ENCODE results near the gene SYTL3.
"Not testable (repeated sequence)": the region's sequence is repeated elsewhere in the genome, so short reads cannot be mapped to it uniquely, and the experiment has no call there.

Gene SYTL3

DNA sequence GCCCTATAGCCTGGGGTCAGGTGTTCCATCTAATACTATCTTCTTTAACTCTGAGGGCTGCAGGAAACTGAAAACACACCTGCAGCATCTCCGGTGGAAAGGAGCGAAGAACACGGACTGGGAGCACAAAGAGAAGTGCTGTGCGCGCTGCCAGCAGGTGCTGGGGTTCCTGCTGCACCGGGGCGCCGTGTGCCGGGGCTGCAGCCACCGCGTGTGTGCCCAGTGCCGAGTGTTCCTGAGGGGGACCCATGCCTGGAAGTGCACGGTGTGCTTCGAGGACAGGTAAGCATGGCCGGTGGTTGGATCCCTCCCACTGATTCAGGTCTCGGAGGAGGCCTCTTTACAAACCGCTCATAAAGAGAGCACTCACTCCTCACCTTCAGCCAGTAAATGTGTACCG is 15.5 kb downstream of the SYTL3 start:
- no peak for DNase-seq

DNA sequence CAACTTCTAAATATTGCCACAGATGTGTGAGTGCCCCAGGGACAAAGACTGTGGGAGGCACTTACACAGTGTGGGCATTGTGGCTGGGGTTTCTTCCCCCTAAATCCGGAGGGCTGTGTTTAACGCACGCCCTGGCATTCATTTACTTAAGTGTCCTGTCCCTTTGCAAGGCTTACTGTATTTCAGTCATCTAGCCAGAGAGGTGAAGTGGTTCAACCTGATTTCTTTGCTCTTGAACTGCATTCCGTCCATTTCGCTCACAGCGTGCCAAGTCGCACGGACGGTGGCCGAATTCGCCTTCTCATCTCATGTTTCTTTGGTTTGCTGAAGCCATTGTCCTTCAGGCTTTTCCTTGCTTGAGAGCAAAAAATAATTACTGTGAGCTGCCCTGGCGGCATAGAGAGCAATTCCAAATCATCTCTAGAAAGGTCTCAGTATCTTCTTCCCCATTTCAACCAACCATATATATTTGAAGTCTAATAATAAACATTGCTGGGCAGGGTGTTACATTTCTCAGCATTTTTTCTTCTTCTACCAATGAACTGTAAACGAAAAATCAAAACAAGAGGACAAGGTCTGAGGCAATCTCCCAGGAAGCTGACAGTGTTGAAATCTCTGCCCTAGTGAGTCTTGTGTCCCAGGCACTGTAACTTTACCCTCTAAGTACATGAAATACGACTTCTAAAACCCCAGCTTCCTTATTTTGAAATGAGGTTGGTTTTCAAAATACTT is 16.9 kb downstream of the SYTL3 start:
- DNase-seq, result no peak

DNA sequence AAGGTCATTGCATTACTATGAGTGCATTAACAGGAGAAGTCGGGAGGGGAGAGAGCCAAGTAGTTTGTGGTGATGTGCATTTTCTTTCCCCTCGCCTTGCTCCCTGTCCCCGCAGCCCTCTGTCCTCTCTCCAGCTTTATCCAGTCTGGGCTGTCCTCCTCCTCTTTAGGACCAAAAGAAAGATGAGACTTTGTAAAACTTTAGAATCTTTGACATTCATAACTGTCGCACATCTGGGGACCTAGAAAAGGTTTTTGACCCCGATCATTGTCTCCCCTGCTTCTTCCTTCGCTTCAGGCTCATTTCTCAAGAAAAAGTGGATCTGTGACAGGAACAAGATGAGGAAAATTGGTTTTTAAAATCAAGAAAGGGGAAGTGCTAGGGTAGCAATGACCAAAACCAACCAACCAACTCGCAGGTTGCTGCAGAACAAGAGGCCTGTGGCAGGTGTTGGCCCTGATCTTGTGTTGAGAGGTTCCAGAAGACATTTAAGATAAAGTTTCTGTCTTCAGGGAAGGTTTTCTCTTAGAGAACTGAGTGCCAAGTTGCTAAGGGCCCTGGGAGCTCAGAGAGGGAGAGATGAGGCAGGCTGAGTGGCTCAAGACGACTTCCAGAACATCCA is 17.6 kb downstream of the SYTL3 start:
- no peak for DNase-seq

DNA sequence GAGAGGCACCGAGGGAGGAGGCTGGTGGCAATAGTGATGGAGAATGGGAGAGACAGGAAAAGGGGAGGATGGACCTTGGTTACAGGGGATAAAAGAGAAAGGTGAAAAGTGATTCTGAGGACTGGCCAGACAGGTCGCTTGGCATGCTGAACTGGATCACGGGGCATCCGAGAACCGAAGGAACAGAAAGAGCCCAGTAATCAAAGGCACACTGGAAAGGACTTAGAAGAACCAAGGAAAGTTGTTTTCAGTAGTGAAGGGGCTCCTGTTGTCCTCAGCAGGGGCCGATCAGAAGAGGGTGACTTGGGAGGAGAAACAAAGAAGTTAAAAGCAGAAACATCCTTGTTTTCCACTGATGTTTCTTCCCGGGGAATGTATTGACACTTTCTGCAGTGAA is 18.9 kb downstream of the SYTL3 start:
- DNase-seq, result no peak

GRCh38 chr6:158669145-158670035 is 19.5 kb downstream of the SYTL3 start:
- DNase-seq, result no peak

- not testable (repeated sequence) for DNase-seq
Measured at GRCh38 chr6:158672119-158672518, 22.3 kb downstream of the SYTL3 start.

GRCh38 chr6:158672726-158673125 is 22.9 kb downstream of the SYTL3 start:
- no peak for DNase-seq

DNA sequence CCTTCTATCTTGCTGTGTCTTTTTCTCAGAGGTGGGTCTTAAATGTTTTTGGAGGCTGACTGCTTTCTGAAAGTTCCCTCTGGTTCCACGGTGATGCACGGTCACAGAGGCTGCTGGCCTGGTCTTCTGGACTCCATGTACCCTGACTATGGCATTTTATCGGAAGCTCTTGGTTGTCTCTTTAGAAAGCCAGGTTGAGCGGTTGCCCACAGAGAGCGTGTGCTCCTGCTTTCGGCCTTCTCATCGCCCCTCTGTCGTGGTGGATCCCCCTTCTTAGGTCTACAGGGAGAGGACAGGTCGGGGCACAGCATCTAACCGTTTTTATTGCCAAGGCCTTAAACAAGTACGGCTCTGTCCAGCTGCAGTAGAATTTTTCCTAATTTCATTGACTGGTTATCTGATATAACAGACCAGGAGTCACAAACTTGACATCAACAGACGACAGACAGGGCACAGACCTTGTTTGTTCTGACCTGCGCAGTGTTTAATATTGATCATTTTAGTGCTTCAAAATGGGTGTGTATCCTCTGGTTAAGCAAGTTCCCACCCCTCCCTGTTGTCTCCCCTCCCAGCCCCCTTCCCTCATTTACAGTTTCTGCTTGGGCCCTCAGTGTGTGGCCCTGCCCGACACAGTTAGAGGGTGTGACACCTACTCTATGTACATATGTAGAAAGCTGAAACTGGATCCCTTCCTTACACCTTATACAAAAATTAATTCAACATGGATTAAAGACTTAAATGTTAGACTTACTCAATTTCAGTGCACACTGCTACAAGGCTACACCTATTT is 24.7 kb downstream of the SYTL3 start:
- DNase-seq, result no peak

DNA sequence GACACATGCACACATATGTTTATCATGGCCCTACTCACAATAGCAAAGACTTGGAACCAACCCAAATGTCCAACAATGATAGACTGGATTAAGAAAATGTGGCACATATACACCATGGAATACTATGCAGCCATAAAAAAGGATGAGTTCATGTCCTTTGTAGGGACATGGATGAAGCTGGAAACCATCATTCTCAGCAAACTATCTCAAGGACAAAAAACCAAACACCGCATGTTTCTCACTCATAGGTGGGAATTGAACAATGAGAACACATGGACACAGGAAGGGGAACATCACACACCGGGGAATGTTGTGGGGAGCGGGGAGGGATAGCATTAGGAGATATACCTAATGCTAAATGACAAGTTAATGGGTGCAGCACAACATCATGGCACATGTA is 27.2 kb downstream of the SYTL3 start:
- not testable (repeated sequence) for DNase-seq

GRCh38 chr6:158677906-158678578 is 28.2 kb downstream of the SYTL3 start:
- DNase-seq, result no peak

DNA sequence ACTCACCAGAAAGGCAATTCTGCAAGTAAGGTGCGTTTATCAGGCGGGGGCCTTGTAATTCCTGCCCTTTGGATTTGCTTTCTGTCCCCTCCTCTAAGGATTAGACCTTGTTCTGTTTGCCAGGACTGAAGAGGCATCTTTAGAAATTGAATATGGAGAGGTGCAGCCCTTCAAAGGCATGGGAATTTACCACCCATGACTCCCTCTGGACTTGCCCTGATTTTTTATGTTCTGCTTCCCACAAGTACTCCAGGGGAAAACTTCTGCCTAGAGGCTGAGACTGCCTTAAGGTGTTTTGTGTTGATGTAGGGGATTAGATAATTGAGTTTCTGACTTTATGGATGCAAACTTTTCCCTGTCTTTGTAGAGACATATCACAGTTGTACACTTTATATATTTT is 30.2 kb downstream of the SYTL3 start:
- no peak for DNase-seq

DNA sequence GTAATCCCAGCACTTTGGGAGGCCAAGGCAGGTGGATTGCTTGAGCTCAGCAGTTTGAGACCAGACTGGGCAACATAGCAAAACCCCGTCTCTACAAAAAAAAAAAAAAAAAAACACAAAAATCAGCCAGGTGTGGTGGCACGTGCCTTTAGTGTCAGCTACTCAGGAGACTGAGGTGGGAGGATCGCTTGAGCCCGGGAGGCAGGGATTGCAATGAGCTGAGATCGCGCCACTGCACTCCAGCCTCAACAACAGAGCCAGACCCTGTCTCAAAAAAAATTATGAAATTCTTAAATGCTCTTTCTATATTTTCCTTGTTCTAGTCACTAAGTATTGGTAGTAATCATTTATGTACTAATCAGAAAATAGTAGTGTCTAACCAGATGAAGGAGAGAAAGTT is 30.6 kb downstream of the SYTL3 start:
- DNase-seq, result no peak

DNA sequence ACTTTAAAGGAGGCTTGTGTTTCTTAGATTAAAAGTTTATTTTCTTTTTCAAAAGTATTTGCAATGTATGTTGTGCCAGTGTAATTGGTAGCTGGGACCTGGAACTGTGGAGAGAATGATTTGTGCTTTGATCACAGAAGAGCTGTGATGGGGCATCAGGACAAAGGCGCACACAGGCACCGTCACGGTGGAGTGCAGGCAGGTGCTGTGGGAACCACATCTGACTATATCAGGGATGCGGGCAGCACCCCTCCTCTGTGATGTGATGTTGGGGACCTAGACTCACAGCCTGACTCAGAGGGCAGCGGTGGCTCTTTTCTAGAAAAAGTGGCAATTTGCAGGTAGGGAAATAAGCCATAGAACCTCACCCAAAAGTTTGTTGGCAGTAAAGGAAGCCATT is 34.5 kb downstream of the SYTL3 start:
- no peak for DNase-seq

DNA sequence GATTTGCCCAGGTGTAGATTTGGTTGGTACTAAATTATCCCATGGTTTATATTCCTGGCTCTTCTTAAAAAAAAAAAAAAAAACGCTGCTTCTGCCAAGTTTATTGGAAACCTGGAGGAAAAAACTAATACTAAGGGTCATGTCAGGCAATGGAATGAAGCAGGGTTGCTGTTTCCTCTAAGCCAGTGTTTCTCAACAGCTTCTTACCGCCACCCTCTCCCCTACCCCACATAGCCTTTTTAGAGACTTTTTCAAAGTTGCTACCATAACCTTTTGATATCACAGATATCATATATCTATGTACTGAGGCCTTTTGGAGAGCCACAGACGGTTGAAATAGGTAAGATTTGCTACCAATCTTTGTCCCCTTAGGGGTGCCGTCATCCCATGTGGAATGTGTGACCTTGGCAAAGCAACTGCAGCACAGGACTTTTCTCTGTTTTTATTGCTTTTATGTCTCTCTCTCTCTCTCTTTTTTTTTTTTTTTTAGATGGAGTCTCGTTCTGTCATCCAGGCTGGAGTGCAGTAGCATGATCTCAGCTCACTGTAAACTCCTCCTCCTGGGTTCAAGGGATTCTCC is 35.0 kb downstream of the SYTL3 start:
- no peak for DNase-seq

DNA sequence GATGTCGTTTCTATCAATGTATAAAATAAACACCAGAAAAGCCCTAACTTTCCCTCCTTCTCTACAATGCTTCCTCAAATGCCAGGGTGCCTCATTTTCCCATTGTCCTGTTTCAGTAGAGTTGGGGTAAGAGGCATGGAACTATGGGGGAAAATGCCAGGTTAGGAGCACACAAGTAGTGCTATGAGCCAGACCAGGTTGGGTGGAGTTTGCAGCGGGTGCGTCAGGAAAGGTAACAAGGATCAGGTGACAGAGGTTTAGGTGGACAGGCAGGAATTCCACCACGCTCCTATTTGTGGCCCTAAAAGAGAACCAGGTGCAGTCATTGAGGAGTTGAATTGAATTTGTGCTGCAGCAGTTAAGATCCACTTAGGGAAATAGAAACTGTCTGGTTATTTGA is 36.5 kb downstream of the SYTL3 start:
- no peak for DNase-seq

DNA sequence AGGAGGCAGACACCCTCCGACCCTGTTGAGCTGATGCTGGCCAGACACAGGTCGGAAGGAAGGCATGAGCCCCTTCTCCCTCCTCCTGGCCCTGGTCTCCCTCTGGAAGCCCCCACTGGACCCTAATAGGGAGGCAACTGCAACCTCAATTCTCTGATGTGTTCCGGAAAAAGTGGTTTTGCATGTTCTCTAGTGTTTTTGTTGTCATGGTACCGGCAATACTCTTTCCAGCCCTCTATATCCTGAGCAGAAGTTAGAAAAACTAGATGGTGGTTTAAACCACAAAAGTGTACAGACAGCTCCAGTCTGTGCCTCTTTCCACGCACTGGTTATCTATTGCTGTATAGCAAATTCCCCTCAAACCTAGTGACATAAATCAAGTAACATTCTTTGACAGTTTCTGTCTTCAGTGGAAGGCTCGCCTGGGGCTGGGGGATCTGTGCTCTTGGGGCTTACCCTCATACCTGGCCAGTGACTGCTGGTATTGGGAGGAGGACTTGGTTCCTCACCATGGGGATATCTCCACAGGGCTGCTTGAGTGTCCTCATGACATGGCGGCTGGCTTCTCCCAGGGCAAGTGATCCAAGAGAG is 37.0 kb downstream of the SYTL3 start:
- no peak for DNase-seq

DNA sequence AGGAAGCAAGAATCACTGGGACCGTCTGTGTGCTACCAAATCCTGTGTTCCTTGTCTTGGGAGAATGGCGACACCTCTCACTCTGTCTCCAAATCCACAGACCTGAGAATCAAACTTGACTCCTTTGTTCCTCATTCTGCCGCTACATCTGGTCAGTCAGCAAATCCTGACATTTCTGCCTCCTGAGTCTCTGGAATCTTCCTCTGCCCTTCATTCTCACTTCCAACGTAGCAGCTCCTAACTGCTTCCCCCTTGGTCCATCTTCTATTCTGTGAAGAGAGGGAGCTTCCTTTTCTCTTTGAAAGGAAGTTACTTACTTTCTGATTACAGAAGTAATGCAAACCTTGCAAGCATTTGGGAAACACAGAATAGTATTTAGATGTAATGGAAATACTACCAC is 37.7 kb downstream of the SYTL3 start:
- DNase-seq, result no peak

DNA sequence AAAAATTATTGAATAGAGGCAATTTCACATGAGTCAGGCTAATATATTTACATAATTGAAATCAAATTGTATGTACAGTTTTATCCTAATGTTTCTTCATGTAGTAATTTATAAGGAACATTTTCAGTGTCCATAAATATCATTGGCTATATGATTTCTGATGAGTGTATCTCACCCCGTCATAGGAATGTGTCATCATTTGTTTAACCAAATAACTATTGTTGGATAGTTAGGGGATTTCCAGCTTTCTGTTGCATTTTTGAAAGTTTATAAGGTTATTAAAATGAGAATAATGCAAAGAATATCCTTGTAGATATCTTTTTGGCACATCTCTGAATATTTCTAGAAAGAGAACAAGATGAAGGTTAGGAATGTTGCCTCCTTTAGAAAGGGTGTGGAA is 39.0 kb downstream of the SYTL3 start:
- no peak for DNase-seq

GRCh38 chr6:158694913-158695312 is 45.1 kb downstream of the SYTL3 start:
- no peak for DNase-seq

DNA sequence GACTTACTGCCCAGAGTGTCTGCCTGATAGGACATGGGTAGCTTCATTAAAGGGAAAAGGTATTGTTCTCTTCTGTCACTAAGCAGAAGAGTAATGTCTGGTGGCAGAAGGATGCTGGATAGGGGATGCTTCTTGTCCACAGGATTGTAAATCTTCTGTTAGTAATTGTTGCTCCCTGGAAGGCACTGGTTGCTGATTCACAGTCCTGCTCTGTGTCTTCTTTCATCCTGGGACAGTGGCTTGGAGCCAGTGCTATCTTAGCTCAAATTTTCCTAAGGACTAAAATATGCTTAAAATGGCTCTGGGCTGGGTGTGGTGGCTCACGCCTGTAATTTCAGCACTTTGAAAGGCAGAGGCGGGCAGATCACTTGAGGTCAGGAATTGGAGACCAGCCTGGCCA is 48.0 kb downstream of the SYTL3 start:
- DNase-seq, result no peak

GRCh38 chr6:158698931-158699330 is 49.1 kb downstream of the SYTL3 start:
- no peak for DNase-seq

DNA sequence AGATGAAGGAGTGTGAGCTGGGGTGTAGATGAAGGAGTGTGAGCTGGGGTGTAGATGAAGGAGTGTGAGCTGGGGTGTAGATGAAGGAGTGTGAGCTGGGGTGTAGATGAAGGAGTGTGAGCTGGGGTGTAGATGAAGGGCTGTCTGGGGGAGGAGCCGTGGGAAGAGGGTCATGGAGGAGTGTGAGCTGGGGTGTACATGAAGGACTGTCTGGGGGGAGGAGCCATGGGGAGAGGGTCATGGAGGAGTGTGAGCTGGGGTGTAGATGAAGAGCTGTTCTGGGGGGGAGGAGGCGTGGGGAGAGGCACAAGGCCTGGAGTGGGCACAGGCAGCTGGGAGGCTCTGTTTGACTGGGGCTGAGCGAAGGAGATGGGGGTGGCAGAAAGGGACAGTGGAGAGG is 51.4 kb downstream of the SYTL3 start:
- DNase-seq, result not testable (repeated sequence)

All from midbrain (tissue), 1 donor.